Measurements from ENCODE around the gene SAG.

The SAG gene

GRCh38 chr2:233352141-233352842, 44.7 kb downstream of the SAG start:
- Histone ChIP-seq H3K4me1 (ENCODE audit: control insufficient read depth, insufficient read depth, low read depth, low read length) (peaks cover 20% of the 10 kb centered on the region), H3K36me3 (ENCODE audit: control insufficient read depth in 1 of 2, insufficient read depth in 2 of 2, low read depth in 1 of 2, low read length in 2 of 2) (no peaks in the 10 kb centered on the region), H3K9me3 (ENCODE audit: control insufficient read depth, low read length) (no peaks in the 10 kb centered on the region), H3K27me3 (ENCODE audit: control insufficient read depth in 1 of 2, insufficient read depth in 1 of 2, low read length in 2 of 2) (peaks cover 0 to 14% of the 10 kb centered on the region in 2 experiments), H2BK12ac (ENCODE audit: low read length in 2 of 2) (no peak overlapping the region), H2AFZ (ENCODE audit: low read depth, low read length) (no peak overlapping the region), H2BK15ac (ENCODE audit: low read depth, poor library complexity, severe bottlenecking) (no peak overlapping the region), H2AK5ac (ENCODE audit: low read length, severe bottlenecking) (peak overlapping the region; percentile 3), H2BK120ac (ENCODE audit: low read depth, low read length) (no peak overlapping the region), H3K79me1 (replicated peaks; ENCODE audit: low read length, poor library complexity, severe bottlenecking) (peaks cover 21% of the 10 kb centered on the region), H4K91ac (ENCODE audit: low read length) (peak overlapping the region; percentile 65), H4K8ac (ENCODE audit: low read length) (no peak overlapping the region), H3K4me3 (ENCODE audit: insufficient read depth in 1 of 2, low read depth in 1 of 2, low read length in 2 of 2) (no peak overlapping the region), H3K27ac (ENCODE audit: low read length, poor library complexity, severe bottlenecking) (no peak overlapping the region), H3K9ac (ENCODE audit: low read length) (no peak overlapping the region), H3K4ac (ENCODE audit: low read depth in 1 of 2, low read length in 2 of 2) (no peak overlapping the region), H2BK5ac (ENCODE audit: low read depth, low read length, poor library complexity, severe bottlenecking) (no peak overlapping the region), H3K14ac (ENCODE audit: low read length in 2 of 2) (no peak overlapping the region), H3K4me2 (ENCODE audit: low read length, poor library complexity, severe bottlenecking) (no peak overlapping the region), H3K18ac (ENCODE audit: low read depth in 1 of 2, low read length in 2 of 2) (no peak overlapping the region), H3K23ac (ENCODE audit: low read length in 2 of 2) (no peak overlapping the region)
- no peak for DNase-seq
- WGBS, result 98% methylated on average over 24 of the region's 25 CpGs

- Histone ChIP-seq H3K18ac (ENCODE audit: low read depth in 1 of 2, low read length in 2 of 2) (peak overlapping the region; percentile 2 to 76), H3K27ac (ENCODE audit: low read length, poor library complexity, severe bottlenecking) (no peak overlapping the region), H4K91ac (ENCODE audit: low read length) (no peak overlapping the region), H3K36me3 (ENCODE audit: control insufficient read depth in 1 of 2, insufficient read depth in 2 of 2, low read depth in 1 of 2, low read length in 2 of 2) (no peaks in the 10 kb centered on the region), H4K8ac (ENCODE audit: low read length) (peak overlapping the region; percentile 95), H3K27me3 (ENCODE audit: control insufficient read depth in 1 of 2, insufficient read depth in 1 of 2, low read length in 2 of 2) (peaks cover 0 to 8% of the 10 kb centered on the region in 2 experiments), H3K9ac (ENCODE audit: low read length) (peak overlapping the region; percentile 81), H2BK120ac (ENCODE audit: low read depth, low read length) (no peak overlapping the region), H3K4ac (ENCODE audit: low read depth in 1 of 2, low read length in 2 of 2) (no peak overlapping the region), H3K79me1 (replicated peaks; ENCODE audit: low read length, poor library complexity, severe bottlenecking) (peaks cover 24% of the 10 kb centered on the region), H2BK12ac (ENCODE audit: low read length in 2 of 2) (peak overlapping the region in 1 of 2 experiments; percentile 37), H3K4me3 (ENCODE audit: insufficient read depth in 1 of 2, low read depth in 1 of 2, low read length in 2 of 2) (peak overlapping the region in 1 of 2 experiments; percentile 77), H2AK5ac (ENCODE audit: low read length, severe bottlenecking) (peak overlapping the region; percentile 20), H2BK15ac (ENCODE audit: low read depth, poor library complexity, severe bottlenecking) (no peak overlapping the region), H2BK5ac (ENCODE audit: low read depth, low read length, poor library complexity, severe bottlenecking) (no peak overlapping the region), H3K9me3 (ENCODE audit: control insufficient read depth, low read length) (no peaks in the 10 kb centered on the region), H3K23ac (ENCODE audit: low read length in 2 of 2) (no peak overlapping the region), H2AFZ (ENCODE audit: low read depth, low read length) (no peak overlapping the region), H3K4me2 (ENCODE audit: low read length, poor library complexity, severe bottlenecking) (peak overlapping the region; percentile 64), H3K14ac (ENCODE audit: low read length in 2 of 2) (peak overlapping the region in 1 of 2 experiments; percentile 27), H3K4me1 (ENCODE audit: control insufficient read depth, insufficient read depth, low read depth, low read length) (peaks cover 18% of the 10 kb centered on the region)
- 76% methylated on average over 22 of the region's 22 CpGs for WGBS
- no peak for DNase-seq
Observed at GRCh38 chr2:233353101-233353768, 45.6 kb downstream of the SAG start.

GRCh38 chr2:233353769-233354499, 46.3 kb downstream of the SAG start, which contains the start of gene DGKD:
DGKD (plus strand) TSS chr2:233354494; CDS start chr2:233354519, 25 bp downstream.
- H3K9me3 ChIP-seq (ENCODE audit: control insufficient read depth, low read length), result no peaks in the 10 kb centered on the region
- peak within 1 kb of the TSS in 1 of 2 experiments; percentile 65 for H2BK12ac ChIP-seq (ENCODE audit: low read length in 2 of 2)
- DNase-seq, result peak; percentile 58
- H3K23ac ChIP-seq (ENCODE audit: low read length in 2 of 2), result no peak within 1 kb of the TSS
- no peak within 1 kb of the TSS for H2BK5ac ChIP-seq (ENCODE audit: low read depth, low read length, poor library complexity, severe bottlenecking)
- peaks cover 15% of the 10 kb centered on the region for H3K4me1 ChIP-seq (ENCODE audit: control insufficient read depth, insufficient read depth, low read depth, low read length)
- H2AFZ ChIP-seq (ENCODE audit: low read depth, low read length), result peak within 1 kb of the TSS; percentile 78
- no peak within 1 kb of the TSS for H3K27ac ChIP-seq (ENCODE audit: low read length, poor library complexity, severe bottlenecking)
- peak within 1 kb of the TSS; percentile 2 for H2AK5ac ChIP-seq (ENCODE audit: low read length, severe bottlenecking)
- H2BK120ac ChIP-seq (ENCODE audit: low read depth, low read length), result no peak within 1 kb of the TSS
- peak within 1 kb of the TSS; percentile 52 to 73 for H3K4ac ChIP-seq (ENCODE audit: low read depth in 1 of 2, low read length in 2 of 2)
- 11% methylated on average over 21 of the region's 56 CpGs for WGBS
- H3K79me1 ChIP-seq (replicated peaks; ENCODE audit: low read length, poor library complexity, severe bottlenecking), result peaks cover 26% of the 10 kb centered on the region
- H4K8ac ChIP-seq (ENCODE audit: low read length), result peak within 1 kb of the TSS; percentile 95
- H4K91ac ChIP-seq (ENCODE audit: low read length), result peak within 1 kb of the TSS; percentile 90
- H3K14ac ChIP-seq (ENCODE audit: low read length in 2 of 2), result peak within 1 kb of the TSS in 1 of 2 experiments; percentile 37
- H3K4me3 ChIP-seq (ENCODE audit: insufficient read depth in 1 of 2, low read depth in 1 of 2, low read length in 2 of 2), result peak within 1 kb of the TSS; percentile 85 to 91
- peaks cover 0 to 2% of the 10 kb centered on the region in 2 experiments for H3K27me3 ChIP-seq (ENCODE audit: control insufficient read depth in 1 of 2, insufficient read depth in 1 of 2, low read length in 2 of 2)
- no peaks in the 10 kb centered on the region for H3K36me3 ChIP-seq (ENCODE audit: control insufficient read depth in 1 of 2, insufficient read depth in 2 of 2, low read depth in 1 of 2, low read length in 2 of 2)
- peak within 1 kb of the TSS; percentile 89 for H3K4me2 ChIP-seq (ENCODE audit: low read length, poor library complexity, severe bottlenecking)
- H3K18ac ChIP-seq (ENCODE audit: low read depth in 1 of 2, low read length in 2 of 2), result peak within 1 kb of the TSS; percentile 2 to 85
- peak within 1 kb of the TSS; percentile 94 for H2BK15ac ChIP-seq (ENCODE audit: low read depth, poor library complexity, severe bottlenecking)
- peak within 1 kb of the TSS; percentile 81 for H3K9ac ChIP-seq (ENCODE audit: low read length)

All from mesenchymal stem cell (in vitro differentiated cells and primary cell).